ENCODE measurements around the gene LENEP. TPM values are rescaled to one million over a fixed set of nuclear protein-coding genes. Genes with fewer than 3 reads are reported as not detected.

LENEP gene
- total RNA-seq, 2 experiments from 2014 or later, result 0.78 to 2.3 TPM

DNA sequence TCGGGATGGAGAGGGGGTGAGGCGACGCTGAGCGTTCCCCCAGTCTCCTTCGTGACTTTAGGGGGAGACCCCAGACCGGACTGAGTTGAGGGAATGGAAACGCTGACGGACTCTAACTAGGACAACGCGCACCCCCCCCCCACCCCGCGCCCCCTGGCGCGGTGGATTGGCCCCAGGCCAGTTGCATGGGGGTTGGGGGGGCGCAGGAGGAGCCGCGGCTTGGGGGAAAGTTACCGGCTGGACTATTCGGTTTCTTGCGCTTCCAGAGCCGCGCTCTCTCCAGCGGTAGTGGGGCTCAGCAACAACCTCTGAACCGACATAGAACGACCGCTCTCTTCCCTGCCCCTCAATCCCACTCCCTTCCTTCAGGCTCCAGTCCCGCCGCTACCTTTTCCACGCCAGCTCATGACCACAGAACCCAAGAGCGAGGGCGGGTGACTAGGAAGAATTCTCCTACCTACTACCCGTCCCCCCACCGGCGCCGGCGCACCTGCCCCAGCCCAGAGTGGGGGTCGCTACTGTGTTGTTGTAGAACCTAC lies 9.9 kb downstream of the LENEP start:
- CTCF ChIA-PET (ENCODE audit: unreplicated experiment), result no interaction called here
- Histone ChIP-seq H3K9me2 (ENCODE audit: insufficient read depth, low read length) (no peaks in the 10 kb centered on the region), H2AFZ (ENCODE audit: low read length) (peak overlapping the region; percentile 23; the same call in 1 of the 2 replicates), H3K4me2 (ENCODE audit: low read length) (peak overlapping the region; percentile 93), H3K9me3 (ENCODE audit: low read length) (no peaks in the 10 kb centered on the region), H3K27ac (ENCODE audit: low read depth, low read length, poor library complexity, severe bottlenecking) (peak overlapping the region; percentile 77), H3K4me3 (ENCODE audit: low read depth, low read length, poor library complexity, severe bottlenecking) (peak overlapping the region; percentile 87), H3K4me1 (ENCODE audit: insufficient read depth, low read length, poor library complexity, severe bottlenecking) (peaks cover 67% of the 10 kb centered on the region), H3K36me3 (ENCODE audit: insufficient read depth, low read length) (no peaks in the 10 kb centered on the region), H4K20me1 (ENCODE audit: insufficient read depth, low read length) (no peaks in the 10 kb centered on the region), H3K79me2 (ENCODE audit: insufficient read depth, low read depth, low read length) (peaks cover 10% of the 10 kb centered on the region; the same call in 1 of the 2 replicates)
- TF ChIP-seq CTCF (conservative IDR thresholded peaks at IDR 0.05; ENCODE audit: low read length) (peak; percentile 33; the same call in 1 of the 2 replicates), EZH2phosphoT487 (IDR thresholded peaks at IDR 0.05; ENCODE audit: borderline replicate concordance, low read depth, low read length) (no peak)
- intact Hi-C loops (cut with micrococcal nuclease; ENCODE audit: unreplicated experiment), result loop anchor here (5.0 kb wide), 1 partner anchor 141 kb away; no protein-coding TSS in a partner anchor
- no TSS peak for BruUV-seq (replicated peaks)
- POLR2A ChIA-PET, result interaction anchor here (0.5 to 2.0 kb wide), 3 partner anchors 13 to 571 kb away, joined by 3 to 10 read pairs (median 4); no protein-coding TSS in a partner anchor
- DNase-seq (ENCODE audit: low spot score), result peak; percentile 43

GRCh38 chr1:155003766-155004351 lies 10.5 kb downstream of the LENEP start:
- H3K4me2 ChIP-seq (ENCODE audit: low read length), result peak overlapping the region; percentile 93
- H3K4me3 ChIP-seq (ENCODE audit: low read depth, low read length, poor library complexity, severe bottlenecking), result peak overlapping the region; percentile 87
- no peaks in the 10 kb centered on the region for H4K20me1 ChIP-seq (ENCODE audit: insufficient read depth, low read length)
- H3K4me1 ChIP-seq (ENCODE audit: insufficient read depth, low read length, poor library complexity, severe bottlenecking), result peaks cover 68% of the 10 kb centered on the region
- BruUV-seq (replicated peaks), result no TSS peak
- intact Hi-C loops (cut with micrococcal nuclease; ENCODE audit: unreplicated experiment), result loop anchor here (5.0 kb wide), 1 partner anchor 142 kb away; no protein-coding TSS in a partner anchor
- H3K9me3 ChIP-seq (ENCODE audit: low read length), result no peaks in the 10 kb centered on the region
- no peaks in the 10 kb centered on the region for H3K36me3 ChIP-seq (ENCODE audit: insufficient read depth, low read length)
- DNase-seq (ENCODE audit: low spot score), result peak; percentile 48
- H3K27ac ChIP-seq (ENCODE audit: low read depth, low read length, poor library complexity, severe bottlenecking), result peak overlapping the region; percentile 77
- TF ChIP-seq CTCF (conservative IDR thresholded peaks at IDR 0.05; ENCODE audit: low read length) (0 out of 2 replicates have a peak, but pooled peaks have one; percentile 17), EZH2phosphoT487 (IDR thresholded peaks at IDR 0.05; ENCODE audit: borderline replicate concordance, low read depth, low read length) (no peak)
- peaks cover 10% of the 10 kb centered on the region; the same call in 1 of the 2 replicates for H3K79me2 ChIP-seq (ENCODE audit: insufficient read depth, low read depth, low read length)
- ChIA-PET CTCF (ENCODE audit: unreplicated experiment) (no interaction called here), POLR2A (interaction anchor here (0.7 to 2.0 kb wide), 3 partner anchors 13 to 148 kb away, joined by 3 to 10 read pairs (median 4); partner anchors contain the start of gene FLAD1)
- peak overlapping the region; percentile 23; the same call in 1 of the 2 replicates for H2AFZ ChIP-seq (ENCODE audit: low read length)
- H3K9me2 ChIP-seq (ENCODE audit: insufficient read depth, low read length), result no peaks in the 10 kb centered on the region
